Measurements from ENCODE around the gene HTR6.

GRCh38 chr1:19678931-19679453, 14.3 kb downstream of the HTR6 start:
- TF ChIP-seq CTCF (IDR thresholded peaks at IDR 0.05 in 4 of 5, conservative IDR thresholded peaks at IDR 0.05 in 1 of 5): no peak
- TF ChIP-seq POLR2A (IDR thresholded peaks at IDR 0.05): no peak

Data from gastrocnemius medialis (tissue), 4 donors.